Stimulated activated CD8-positive, alpha-beta memory T cell treated with anti-CD3 and anti-CD28 coated beads, Interleukin-2, amount 100 ng/mL, for 1 hour (primary cell): ENCODE results near the gene SACM1L.
"Not testable (repeated sequence)": the region's sequence is repeated elsewhere in the genome, so short reads cannot be mapped to it uniquely, and the experiment has no call there.

Source experiments
- DNase-seq, 2 donors: peaks; one replicate each; pipeline ENCODE4 v3.0.0-alpha.2; 2020; ENCODE audit warnings: low read depth in 2 of 2

Gene SACM1L

GRCh38 chr3:45693941-45694521 lies 4.8 kb downstream of the SACM1L start:
- DNase-seq, result no peak

- not testable (repeated sequence) for DNase-seq
Observed at GRCh38 chr3:45695166-45695565, 6.0 kb downstream of the SACM1L start.

DNA sequence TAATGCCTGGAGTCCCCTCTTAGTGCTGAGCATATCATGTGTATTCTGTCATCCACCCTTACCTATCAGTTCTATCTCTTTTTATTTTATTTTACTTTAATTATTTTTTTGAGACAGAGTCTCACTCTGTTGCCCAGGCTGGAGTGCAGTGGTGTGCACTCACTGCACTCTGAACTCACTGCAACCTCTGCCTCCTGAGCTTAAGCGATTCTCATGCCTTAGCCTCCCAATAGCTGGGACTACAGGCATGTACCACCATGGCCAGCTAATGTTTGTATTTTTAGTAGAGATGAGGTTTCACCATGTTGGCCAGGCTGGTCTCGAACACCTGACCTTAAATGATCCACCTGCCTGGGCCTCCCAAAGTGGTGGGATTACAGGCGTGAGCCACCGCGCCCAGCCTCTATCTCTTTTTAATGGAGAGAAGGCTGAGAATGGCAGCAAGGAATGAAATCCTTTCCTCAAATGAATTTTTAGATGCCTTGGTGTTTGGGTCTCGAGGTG lies 11.4 kb downstream of the SACM1L start:
- DNase-seq, result no peak

- DNase-seq, result no peak
Observed at GRCh38 chr3:45701172-45701867, 12.1 kb downstream of the SACM1L start.

DNA sequence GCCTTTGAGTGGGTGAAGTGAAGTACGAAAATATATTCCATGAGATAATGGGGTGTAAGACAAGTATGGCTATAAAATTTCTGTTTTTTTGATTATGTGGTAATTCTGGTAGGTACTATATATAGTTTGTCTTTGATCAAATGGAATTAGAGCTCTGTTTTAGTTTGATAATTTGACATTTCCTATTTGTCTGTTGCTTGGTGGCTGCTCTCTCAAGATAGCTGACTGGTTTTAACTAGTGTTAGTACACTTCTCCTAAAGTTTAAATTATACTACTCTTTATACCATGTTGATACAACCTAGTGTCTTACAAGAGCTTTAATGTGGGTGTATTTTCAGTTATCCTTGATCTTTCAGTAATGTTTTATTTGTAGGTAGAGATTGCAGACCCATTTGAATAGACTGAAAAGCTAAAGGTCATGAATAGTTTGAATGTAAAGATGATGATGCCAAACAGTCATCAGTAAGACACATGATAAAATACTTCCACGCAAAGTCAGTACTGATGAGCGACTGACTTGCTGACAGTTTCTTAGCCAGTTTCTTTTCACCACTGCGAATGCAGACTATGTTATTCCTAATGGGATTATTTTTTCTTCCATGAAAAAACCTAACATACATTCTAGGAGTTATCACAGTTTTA lies 15.2 kb downstream of the SACM1L start:
- no peak for DNase-seq

DNA sequence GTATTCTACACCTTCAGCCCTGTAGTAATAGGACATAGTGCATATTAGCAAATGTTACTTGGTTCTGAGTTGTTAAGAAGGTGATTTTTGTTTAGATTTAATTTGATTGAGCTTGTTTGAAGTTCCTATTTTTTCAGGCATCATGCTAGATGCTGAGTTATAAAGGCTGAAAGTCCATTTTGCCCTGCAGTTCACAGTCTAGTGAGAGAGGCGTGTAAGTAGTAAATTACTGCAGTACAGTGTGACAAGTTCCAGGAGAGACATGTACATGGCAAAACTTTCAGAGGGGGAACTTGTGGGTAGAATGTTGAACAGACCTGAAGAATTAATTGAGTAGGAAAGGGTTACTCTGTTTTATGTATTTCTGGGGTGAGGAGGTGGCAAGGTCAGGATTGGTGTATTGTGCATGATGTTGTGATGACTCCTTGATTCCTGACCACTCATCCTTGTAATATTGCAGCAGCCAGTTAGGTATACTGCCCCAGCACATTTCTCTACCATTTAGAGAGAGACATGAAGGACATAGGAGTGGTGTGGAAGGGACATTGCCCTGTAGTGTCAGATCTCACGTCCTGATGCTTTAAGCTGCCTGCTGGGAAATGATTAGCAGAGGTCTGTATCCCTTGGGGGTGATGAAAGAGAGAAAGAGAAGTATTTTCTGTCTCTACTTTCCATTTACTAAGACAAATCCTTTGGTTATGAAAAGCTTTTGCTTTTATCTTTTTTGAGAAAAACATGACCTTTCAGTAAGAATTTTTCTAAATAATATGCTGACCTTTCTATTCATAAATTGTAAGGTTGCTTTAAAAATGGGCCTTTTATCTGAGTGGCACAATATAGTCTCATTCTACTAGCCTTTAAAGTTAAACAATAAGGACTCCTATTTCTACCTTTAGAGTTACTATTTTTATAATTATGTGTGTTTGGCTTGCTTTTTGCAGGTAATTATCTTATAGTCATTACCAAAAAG lies 16.9 kb downstream of the SACM1L start:
- no peak for DNase-seq

GRCh38 chr3:45711931-45712330 lies 22.7 kb downstream of the SACM1L start:
- DNase-seq, result no peak

DNA sequence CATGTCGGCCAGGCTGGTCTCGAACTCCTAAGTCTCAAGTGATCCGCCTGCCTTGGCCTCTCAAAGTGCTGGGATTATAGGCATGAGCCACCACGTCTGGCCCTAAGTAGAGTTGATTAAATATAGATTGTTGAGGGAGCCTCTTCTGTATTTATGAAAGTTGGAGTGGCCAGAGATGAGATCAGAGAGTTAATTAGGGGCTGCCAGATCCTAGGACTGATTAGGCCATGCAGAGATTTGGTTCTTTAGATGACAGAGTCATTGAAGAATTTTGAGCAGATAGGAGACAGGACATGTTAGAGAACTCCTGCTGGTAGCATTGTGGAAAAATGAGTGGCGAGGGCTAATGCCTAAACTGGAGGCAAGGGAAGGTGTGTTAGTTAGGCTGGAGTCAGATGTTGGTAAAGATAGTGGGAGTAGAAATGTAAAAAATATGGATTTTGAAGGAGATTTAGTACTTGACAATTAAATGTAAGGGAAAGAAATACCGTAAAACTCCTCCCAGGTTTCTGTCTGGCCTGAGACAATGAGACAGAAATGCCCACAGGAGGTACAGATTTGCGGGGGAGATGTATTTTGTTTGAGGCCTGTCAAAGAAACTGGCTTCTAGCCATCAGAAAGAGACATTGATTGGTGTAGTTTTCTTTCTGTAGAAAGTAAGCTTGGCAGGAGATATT lies 23.4 kb downstream of the SACM1L start:
- no peak for DNase-seq

- DNase-seq, result no peak
Observed at GRCh38 chr3:45715945-45716344, 26.7 kb downstream of the SACM1L start.

DNA sequence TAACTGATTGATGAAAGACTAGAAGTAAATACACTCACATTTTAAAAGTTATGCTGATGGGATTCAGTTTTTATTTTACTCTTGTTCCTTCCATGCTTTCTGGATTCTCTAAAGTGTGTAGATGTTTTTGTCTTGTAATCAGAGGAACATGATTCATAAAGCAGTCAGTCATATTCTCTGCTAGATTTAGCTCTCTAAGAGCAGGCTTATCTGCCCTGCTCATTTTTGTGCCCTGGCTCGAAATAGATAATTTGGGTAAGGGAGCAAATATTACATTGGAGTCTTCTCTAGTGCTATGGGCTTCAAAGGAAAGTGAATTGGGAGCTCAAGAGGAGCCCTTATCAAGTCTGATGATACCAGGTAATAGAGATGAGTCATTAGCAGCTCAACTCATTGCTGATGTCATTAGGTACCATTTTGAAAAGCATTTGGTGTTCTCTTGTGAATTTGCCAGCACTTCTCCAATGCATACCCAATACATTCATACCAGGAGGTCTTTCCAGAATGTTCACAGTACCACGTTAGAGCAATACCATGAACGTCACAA lies 27.7 kb downstream of the SACM1L start:
- DNase-seq, result no peak

- no peak for DNase-seq
Observed at GRCh38 chr3:45719655-45720487, 30.7 kb downstream of the SACM1L start.

DNA sequence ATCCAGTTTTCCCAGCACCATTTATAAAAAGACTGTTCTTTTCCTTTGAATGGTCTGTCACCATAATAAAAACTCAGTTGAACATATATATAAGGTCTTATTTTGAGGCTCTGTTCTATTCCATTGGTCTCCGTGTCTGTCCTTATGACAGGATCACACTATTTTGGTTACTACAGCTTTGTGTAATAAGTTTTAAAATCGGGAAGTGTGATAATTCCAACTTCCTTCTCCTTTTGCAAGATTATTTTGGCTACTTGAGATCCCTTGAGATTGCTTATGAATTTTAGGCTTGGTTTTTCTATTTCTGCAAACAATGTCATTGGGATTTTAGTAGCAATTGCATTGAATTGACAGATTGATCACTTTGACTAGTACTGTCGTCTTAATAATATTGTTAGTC lies 35.7 kb downstream of the SACM1L start:
- no peak for DNase-seq

- no peak for DNase-seq
Observed at GRCh38 chr3:45729614-45730013, 40.4 kb downstream of the SACM1L start.

DNA sequence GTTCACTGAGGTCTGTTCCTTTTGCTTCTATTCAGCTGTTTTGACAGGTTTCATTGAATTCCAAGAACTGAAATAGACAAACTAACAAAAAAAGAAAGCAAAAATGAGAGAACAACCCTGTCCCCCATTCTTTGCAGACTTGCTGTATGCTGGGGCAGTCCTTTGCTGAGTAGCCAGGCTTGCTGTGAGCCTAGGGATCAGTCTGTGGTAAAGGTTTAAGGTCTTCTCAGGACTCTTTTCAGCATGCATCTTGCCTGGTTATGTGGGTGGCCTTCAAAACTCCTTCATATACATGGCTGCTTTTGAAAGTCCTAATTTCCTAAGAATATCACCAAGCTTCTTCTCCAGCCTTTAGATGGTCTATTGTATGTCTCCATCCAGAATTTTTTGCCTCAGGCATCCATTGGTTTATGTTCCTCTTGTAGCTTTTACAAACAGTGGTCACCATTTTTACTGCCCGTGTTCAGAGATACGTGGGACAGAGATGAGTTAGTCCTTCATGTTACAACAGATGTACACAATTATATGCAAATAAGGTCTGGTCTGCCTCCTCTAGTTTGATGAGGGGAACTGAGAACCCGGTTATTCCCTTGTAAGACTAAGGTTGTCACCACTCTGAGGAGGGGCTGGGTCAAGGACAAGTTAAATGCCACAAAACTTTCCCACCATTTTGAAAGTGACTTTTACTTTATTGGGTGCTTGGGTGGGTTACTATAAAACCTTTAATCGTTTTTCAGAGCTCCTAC lies 41.4 kb downstream of the SACM1L start:
- DNase-seq, result no peak

DNA sequence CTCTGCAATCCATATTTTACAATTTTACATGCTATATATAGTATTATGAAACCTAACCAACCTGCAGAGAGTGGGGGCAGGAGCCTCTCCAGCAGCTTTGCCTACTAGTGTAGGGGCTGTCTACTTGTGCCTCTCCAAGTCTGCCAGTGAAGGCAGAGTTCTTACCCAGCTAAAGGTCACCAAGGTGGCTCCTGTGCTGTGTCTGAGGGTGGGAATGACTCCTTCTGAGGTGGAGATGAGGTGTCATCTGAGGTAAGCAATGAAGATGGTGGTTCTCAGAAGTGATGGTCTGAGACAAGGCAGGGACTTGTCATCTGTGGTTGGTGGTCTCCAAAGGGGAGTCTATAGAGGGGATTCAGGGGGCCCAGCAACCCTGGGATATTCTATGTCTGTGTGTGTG lies 47.5 kb downstream of the SACM1L start:
- DNase-seq, result no peak

DNA sequence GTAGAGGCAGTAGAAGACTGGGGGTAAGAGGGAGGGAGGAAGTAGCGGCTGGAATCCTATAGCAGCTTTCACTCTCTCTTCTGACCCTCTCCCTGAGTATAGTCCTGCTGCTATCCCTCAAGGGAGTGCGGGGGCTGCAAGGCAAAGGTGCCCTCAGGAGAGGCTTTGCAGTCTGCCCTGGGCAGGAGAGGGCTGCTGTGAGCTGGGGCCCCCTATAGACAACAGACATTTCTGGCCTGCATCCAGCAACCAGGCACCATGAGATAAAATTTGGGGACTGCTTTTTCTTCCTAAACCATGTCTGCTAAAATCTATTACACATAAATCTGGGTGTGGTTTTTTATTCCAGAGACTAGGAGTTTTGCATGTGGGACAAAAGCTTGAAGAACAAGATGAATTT lies 48.0 kb downstream of the SACM1L start:
- no peak for DNase-seq

GRCh38 chr3:45739991-45740390 lies 50.8 kb downstream of the SACM1L start:
- no peak for DNase-seq

DNA sequence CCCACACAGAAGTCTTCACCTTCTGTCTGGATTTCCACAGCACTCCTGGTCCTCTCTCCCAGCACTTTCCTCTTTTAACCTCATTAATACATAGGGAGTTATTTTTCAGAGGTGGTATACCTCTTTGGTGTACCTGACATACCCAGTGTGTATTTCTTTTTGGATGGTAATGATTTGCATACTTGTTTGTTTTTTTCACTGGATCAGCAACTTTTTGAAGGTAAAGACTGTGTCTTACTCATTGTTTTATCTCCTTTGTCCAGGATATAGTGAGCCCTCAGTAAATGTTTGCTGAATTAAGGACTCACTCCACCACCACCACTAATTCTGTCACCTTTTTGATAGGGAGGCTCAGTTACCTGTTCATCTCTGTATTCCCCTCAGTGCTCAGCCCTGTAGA lies 52.1 kb downstream of the SACM1L start:
- no peak for DNase-seq

DNA sequence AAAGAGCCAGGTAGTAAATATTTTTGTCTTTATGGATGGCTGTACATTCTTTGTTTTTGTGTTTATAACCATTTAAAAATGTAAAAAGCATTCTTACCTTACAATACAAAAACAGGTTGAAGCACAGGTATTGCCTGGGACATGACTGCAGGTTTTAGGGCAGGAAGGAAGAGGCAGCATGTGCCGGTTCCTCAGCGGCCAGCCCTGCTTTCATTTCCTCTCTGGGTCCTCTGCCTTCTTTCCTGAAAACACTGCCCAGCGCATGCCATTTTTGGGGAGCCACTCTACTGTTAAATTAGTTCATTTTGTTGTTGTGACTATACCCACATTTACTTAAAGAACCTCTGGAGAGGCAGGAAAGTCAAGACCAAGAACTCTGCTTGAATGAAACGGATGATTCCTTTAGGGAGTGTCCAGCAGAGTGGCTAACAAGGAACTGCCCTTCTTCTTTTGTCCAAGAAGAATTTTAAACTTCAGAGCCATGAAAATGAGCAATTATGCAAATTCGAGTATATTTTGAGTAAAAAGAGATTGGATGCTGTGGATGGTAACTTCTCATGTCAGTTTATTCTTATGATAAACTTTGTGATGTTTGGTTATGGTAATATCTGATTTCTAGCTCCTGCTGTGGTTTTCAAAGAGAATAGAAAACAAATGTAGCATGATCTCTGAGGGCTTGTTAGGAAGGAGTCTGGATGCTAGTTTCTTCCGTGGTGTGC lies 52.7 kb downstream of the SACM1L start:
- no peak for DNase-seq
